HG03565 (cell line): ENCODE data around the gene SP6.

Experiments
- ATAC-seq: cut with Tn5 transposase; IDR thresholded peaks from one replicate; pipeline ENCODE4 v1.9.1; 2021; ENCODE audit warnings: mild to moderate bottlenecking, moderate library complexity; ENCODE audit not compliant: unreplicated experiment

SP6 gene

GRCh38 chr17:47838636-47839035, 12.3 kb downstream of the SP6 start:
- ATAC-seq = no peak

GRCh38 chr17:47837401-47838039, 13.4 kb downstream of the SP6 start:
- ATAC-seq = no peak

GRCh38 chr17:47836601-47837000, 14.4 kb downstream of the SP6 start:
- no peak for ATAC-seq

GRCh38 chr17:47834756-47835155, 16.2 kb downstream of the SP6 start:
- no peak for ATAC-seq

- no peak for ATAC-seq
These were observed 19.0 kb downstream of the SP6 start for GRCh38 chr17:47831934-47832327.

- ATAC-seq = peak; percentile 73
These were observed 19.7 kb downstream of the SP6 start, which contains the start of the genes LRRC46 and MRPL10 for GRCh38 chr17:47831003-47831933. LRRC46 (plus strand) TSS chr17:47831670; CDS start chr17:47831990, 320 bp downstream. MRPL10 (minus strand) TSS chr17:47831541; CDS start chr17:47831511, 30 bp downstream.

GRCh38 chr17:47830396-47831002, 20.5 kb downstream of the SP6 start:
- ATAC-seq = no peak

- no peak for ATAC-seq
These were observed 21.1 kb downstream of the SP6 start for GRCh38 chr17:47829870-47830269.

GRCh38 chr17:47823519-47823918, 27.4 kb downstream of the SP6 start:
- ATAC-seq = no peak

GRCh38 chr17:47822785-47823184, 28.2 kb downstream of the SP6 start:
- no peak for ATAC-seq

- peak; percentile 71 for ATAC-seq
These were observed 29.3 kb downstream of the SP6 start, which contains the start of gene OSBPL7 for GRCh38 chr17:47821424-47822391. OSBPL7 (minus strand) TSS chr17:47821794; CDS start chr17:47820278, 1,516 bp downstream.

- ATAC-seq = no peak
These were observed 29.9 kb downstream of the SP6 start for GRCh38 chr17:47821031-47821423.

GRCh38 chr17:47820033-47820789, 30.8 kb downstream of the SP6 start:
- no peak for ATAC-seq

- ATAC-seq = no peak
These were observed 31.5 kb downstream of the SP6 start for GRCh38 chr17:47819475-47819874.

GRCh38 chr17:47818002-47818695, 32.8 kb downstream of the SP6 start:
- ATAC-seq = no peak

- no peak for ATAC-seq
These were observed 34.0 kb downstream of the SP6 start for GRCh38 chr17:47816947-47817346.

GRCh38 chr17:47816111-47816735, 34.7 kb downstream of the SP6 start:
- ATAC-seq = no peak

GRCh38 chr17:47815106-47815918, 35.7 kb downstream of the SP6 start:
- no peak for ATAC-seq
